ENCODE results near the gene GDNF. TPM values are rescaled to one million over a fixed set of nuclear protein-coding genes. Genes with fewer than 3 reads are reported as not detected.

GDNF gene
- total RNA-seq, 1 donor from 2014 or later = 0.65 TPM

DNA sequence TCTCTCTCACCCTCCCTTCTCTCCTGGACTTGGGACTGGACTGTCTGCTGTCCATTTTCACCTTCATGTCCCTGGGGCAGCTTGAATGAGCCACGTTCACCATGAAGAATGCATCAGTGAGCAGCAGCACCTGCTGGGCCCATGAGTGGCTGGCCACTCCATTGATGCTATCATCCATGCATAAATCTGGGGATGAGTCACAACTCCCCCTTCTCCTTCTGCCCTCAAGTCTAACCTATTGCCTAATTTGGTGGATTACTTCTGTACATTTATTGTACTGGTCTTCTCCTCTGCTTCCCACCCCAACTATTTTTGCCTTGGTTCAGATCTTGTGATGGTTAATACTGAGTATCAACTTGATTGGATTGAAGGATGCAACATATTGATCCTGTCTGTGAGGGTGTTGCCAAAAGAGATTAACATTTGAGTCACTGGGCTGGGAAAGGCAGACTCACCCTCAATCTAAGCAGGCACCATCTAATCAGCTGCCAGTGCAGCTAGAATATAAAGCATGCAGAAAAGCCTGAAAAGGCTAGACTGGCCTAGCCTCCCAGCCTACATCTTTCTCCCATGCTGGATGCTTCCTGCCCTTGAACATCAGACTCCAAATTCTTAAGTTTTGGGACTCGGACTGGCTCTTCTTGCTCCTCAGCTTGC is 46.7 kb downstream of the GDNF start:
- Mint-ChIP-seq H3K27me3 (ENCODE audit: low read depth) (no peaks in the 10 kb centered on the region), H3K36me3 (ENCODE audit: low read depth) (peaks cover 14% of the 10 kb centered on the region), H3K27ac (ENCODE audit: unreplicated experiment) (no peak overlapping the region), H3K4me3 (no peak overlapping the region), H3K4me1 (no peaks in the 10 kb centered on the region), H3K9me3 (peaks cover 20% of the 10 kb centered on the region)
- TF ChIP-seq, protein P1, sequence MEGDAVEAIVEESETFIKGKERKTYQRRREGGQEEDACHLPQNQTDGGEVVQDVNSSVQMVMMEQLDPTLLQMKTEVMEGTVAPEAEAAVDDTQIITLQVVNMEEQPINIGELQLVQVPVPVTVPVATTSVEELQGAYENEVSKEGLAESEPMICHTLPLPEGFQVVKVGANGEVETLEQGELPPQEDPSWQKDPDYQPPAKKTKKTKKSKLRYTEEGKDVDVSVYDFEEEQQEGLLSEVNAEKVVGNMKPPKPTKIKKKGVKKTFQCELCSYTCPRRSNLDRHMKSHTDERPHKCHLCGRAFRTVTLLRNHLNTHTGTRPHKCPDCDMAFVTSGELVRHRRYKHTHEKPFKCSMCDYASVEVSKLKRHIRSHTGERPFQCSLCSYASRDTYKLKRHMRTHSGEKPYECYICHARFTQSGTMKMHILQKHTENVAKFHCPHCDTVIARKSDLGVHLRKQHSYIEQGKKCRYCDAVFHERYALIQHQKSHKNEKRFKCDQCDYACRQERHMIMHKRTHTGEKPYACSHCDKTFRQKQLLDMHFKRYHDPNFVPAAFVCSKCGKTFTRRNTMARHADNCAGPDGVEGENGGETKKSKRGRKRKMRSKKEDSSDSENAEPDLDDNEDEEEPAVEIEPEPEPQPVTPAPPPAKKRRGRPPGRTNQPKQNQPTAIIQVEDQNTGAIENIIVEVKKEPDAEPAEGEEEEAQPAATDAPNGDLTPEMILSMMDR (conservative IDR thresholded peaks at IDR 0.05) = no peak
- DNase-seq (ENCODE audit: low read depth, low spot score) = no peak

DNA sequence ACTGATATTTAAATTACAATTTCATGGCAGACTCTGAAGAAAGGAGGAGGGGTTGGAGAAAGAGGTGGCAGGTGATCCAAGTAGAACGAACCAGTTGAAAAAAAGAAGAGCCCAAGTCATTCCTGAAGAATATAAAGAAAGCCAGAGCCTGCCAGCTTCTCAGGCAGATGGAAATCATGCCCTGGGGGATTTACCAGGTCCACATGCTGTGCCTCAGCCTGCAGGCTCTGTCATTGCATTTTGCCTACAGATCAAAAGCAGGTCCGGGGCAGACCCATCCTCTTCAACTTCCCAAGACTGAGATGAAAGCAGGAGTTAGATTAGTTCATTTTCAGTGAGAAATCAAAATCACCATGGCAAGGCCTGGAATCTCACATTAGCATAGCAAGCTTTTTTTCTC is 48.5 kb downstream of the GDNF start:
- H3K36me3 Mint-ChIP-seq (ENCODE audit: low read depth) = peaks cover 14% of the 10 kb centered on the region
- H3K27me3 Mint-ChIP-seq (ENCODE audit: low read depth) = no peaks in the 10 kb centered on the region
- DNase-seq (ENCODE audit: low read depth, low spot score) = no peak
- H3K4me1 Mint-ChIP-seq = no peaks in the 10 kb centered on the region
- no peak overlapping the region for H3K4me3 Mint-ChIP-seq
- TF ChIP-seq, protein P1 (conservative IDR thresholded peaks at IDR 0.05) = no peak
- H3K9me3 Mint-ChIP-seq = peaks cover 16% of the 10 kb centered on the region
- H3K27ac Mint-ChIP-seq (ENCODE audit: unreplicated experiment) = no peak overlapping the region

DNA sequence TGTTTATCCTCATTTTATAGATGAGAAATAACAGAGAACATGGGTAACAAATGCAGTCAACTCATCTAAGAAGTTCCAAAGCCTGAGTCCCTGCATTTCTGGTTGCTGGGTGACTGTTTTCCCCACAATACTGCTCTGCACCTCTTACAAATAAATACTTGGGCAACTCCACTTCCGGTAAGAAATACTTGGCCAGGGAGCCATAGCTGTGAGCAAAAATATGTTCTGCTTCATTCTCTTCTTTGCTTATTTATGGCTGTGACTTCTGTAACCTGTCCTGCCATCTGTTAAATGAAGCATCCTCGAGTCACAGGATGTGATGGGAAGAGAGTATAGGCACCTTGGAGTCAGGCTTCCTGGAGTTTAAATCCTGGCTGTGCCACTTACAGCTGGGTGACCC is 49.9 kb downstream of the GDNF start:
- Mint-ChIP-seq H3K27ac (ENCODE audit: unreplicated experiment) (no peak overlapping the region), H3K27me3 (ENCODE audit: low read depth) (no peaks in the 10 kb centered on the region), H3K4me1 (no peaks in the 10 kb centered on the region), H3K36me3 (ENCODE audit: low read depth) (peaks cover 12% of the 10 kb centered on the region), H3K9me3 (peaks cover 15% of the 10 kb centered on the region), H3K4me3 (no peak overlapping the region)
- TF ChIP-seq, protein P1 (conservative IDR thresholded peaks at IDR 0.05) = no peak
- no peak for DNase-seq (ENCODE audit: low read depth, low spot score)

DNA sequence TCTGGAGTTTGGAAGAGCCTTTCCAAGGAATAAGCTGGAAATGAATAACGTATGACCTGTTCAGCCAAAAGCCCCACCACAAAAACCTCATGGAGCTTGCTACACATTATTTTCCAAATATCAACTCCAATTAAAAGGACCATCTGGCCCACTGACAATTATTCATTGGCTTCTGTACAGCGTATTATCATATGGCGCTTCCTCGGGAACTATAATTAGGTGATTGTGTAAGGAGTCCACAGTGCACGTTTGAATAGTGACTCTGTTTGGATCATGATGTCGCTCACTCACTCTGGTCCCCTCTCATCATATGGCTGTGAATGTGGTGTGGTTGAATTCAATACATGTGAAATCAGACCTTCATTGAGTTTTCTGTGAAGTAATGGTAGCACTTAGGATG is 52.1 kb downstream of the GDNF start:
- TF ChIP-seq, protein P1 (conservative IDR thresholded peaks at IDR 0.05) = no peak
- Mint-ChIP-seq H3K36me3 (ENCODE audit: low read depth) (peaks cover 2% of the 10 kb centered on the region), H3K9me3 (peaks cover 3% of the 10 kb centered on the region), H3K4me3 (no peak overlapping the region), H3K27ac (ENCODE audit: unreplicated experiment) (no peak overlapping the region), H3K4me1 (no peaks in the 10 kb centered on the region), H3K27me3 (ENCODE audit: low read depth) (no peaks in the 10 kb centered on the region)
- DNase-seq (ENCODE audit: low read depth, low spot score) = no peak

DNA sequence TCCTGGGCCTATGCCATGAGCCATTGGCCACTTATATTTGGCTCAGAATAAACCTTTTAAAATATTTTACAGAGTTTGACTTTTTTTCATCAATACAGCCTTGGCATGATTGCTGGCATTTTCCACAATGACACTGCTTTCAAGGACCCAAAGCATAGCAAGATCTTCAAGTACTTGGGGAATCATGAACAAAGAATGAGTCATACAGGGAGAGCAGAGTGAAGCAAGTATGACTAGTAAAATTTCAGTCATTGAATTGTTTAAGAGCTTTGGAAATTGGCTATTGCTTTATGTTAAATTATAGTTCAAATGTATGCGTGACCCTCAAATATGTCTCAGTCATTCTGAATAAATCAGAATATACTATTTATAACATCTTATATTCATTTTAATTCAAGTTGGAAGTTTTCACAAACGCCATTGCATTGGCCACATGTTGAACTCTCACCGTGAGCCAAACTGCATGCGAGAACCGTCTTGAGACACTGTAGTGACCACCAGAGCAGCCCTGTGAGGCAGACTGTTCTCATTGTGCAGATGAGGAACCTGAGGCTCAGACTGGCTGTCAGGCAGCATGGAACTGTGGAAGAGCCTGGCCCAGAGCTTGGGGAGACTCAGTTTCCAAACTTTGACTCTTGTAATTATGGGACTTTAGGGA is 52.9 kb downstream of the GDNF start:
- Mint-ChIP-seq H3K4me1 (no peaks in the 10 kb centered on the region), H3K9me3 (peaks cover 3% of the 10 kb centered on the region), H3K4me3 (no peak overlapping the region), H3K27me3 (ENCODE audit: low read depth) (no peaks in the 10 kb centered on the region), H3K36me3 (ENCODE audit: low read depth) (peaks cover 2% of the 10 kb centered on the region), H3K27ac (ENCODE audit: unreplicated experiment) (no peak overlapping the region)
- no peak for DNase-seq (ENCODE audit: low read depth, low spot score)
- TF ChIP-seq, protein P1 (conservative IDR thresholded peaks at IDR 0.05) = no peak

Measured in neural crest cell (in vitro differentiated cells).